HG03103 (cell line): ENCODE results near the gene GDF7.

Experiments
- ATAC-seq: cut with Tn5 transposase; IDR thresholded peaks from one replicate; pipeline ENCODE4 v1.9.1; 2021; ENCODE audit warnings: low read depth; ENCODE audit not compliant: unreplicated experiment

Gene GDF7

GRCh38 chr2:20671036-20671735 lies 4.2 kb downstream of the GDF7 start:
- no peak for ATAC-seq

GRCh38 chr2:20671736-20672080 lies 4.8 kb downstream of the GDF7 start:
- ATAC-seq, result no peak

GRCh38 chr2:20672201-20672951 lies 5.4 kb downstream of the GDF7 start:
- ATAC-seq, result no peak

GRCh38 chr2:20673686-20674308 lies 6.9 kb downstream of the GDF7 start:
- ATAC-seq, result no peak

GRCh38 chr2:20674309-20674965 lies 7.5 kb downstream of the GDF7 start:
- ATAC-seq, result no peak

- ATAC-seq, result no peak
Measured at GRCh38 chr2:20674974-20675679, 8.2 kb downstream of the GDF7 start.

- ATAC-seq, result peak; percentile 45
Measured at GRCh38 chr2:20675701-20676352, 8.9 kb downstream of the GDF7 start.

GRCh38 chr2:20676353-20677215 lies 9.6 kb downstream of the GDF7 start:
- peak; percentile 69 for ATAC-seq

GRCh38 chr2:20677301-20678085 lies 10.5 kb downstream of the GDF7 start:
- ATAC-seq, result peak; percentile 29

GRCh38 chr2:20678086-20678395 lies 11.1 kb downstream of the GDF7 start:
- no peak for ATAC-seq

- no peak for ATAC-seq
Measured at GRCh38 chr2:20678780-20679179, 11.8 kb downstream of the GDF7 start.

- no peak for ATAC-seq
Measured at GRCh38 chr2:20680744-20681375, 13.9 kb downstream of the GDF7 start.

- ATAC-seq, result no peak
Measured at GRCh38 chr2:20682167-20682920, 15.4 kb downstream of the GDF7 start.

GRCh38 chr2:20684581-20685063 lies 17.7 kb downstream of the GDF7 start:
- ATAC-seq, result no peak

- no peak for ATAC-seq
Measured at GRCh38 chr2:20687260-20687832, 20.4 kb downstream of the GDF7 start.

- no peak for ATAC-seq
Measured at GRCh38 chr2:20689428-20690264, 22.7 kb downstream of the GDF7 start.
